ENCODE measurements around the gene LMF1.

DNA sequence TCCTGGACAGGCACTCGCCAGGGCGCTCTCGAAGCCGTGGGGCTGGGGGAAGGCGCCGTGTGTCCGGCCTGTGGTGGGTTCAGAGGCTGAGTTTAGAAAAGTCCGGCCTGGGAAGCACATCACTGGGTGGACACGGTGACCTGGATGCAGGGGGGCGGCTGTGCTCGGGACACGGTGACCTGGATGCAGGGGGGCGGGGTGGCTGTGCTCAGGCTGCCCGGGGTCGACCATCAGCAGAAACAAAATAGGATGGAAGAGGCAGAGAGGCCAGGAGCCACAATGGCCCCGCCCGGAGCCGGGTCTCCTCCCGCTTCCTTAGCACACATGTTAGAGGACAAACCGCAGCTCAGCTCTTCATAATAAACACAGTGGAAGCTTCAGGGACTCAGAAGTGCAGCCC lies 127.0 kb downstream of the LMF1 start:
- TF ChIP-seq POLR2AphosphoS5 (IDR thresholded peaks at IDR 0.05) (no peak), POLR2A (IDR thresholded peaks at IDR 0.05) (no peak)
- TF ChIP-seq, protein P1, sequence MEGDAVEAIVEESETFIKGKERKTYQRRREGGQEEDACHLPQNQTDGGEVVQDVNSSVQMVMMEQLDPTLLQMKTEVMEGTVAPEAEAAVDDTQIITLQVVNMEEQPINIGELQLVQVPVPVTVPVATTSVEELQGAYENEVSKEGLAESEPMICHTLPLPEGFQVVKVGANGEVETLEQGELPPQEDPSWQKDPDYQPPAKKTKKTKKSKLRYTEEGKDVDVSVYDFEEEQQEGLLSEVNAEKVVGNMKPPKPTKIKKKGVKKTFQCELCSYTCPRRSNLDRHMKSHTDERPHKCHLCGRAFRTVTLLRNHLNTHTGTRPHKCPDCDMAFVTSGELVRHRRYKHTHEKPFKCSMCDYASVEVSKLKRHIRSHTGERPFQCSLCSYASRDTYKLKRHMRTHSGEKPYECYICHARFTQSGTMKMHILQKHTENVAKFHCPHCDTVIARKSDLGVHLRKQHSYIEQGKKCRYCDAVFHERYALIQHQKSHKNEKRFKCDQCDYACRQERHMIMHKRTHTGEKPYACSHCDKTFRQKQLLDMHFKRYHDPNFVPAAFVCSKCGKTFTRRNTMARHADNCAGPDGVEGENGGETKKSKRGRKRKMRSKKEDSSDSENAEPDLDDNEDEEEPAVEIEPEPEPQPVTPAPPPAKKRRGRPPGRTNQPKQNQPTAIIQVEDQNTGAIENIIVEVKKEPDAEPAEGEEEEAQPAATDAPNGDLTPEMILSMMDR (IDR thresholded peaks at IDR 0.05): no peak

All from prostate gland (tissue), 2 donors.